GM18508 (cell line): ENCODE measurements around the gene DSC3.
"Not testable (repeated sequence)": the region's sequence is repeated elsewhere in the genome, so short reads cannot be mapped to it uniquely, and the experiment has no call there.

Source experiments
- ATAC-seq: cut with Tn5 transposase; IDR thresholded peaks from one replicate; pipeline ENCODE4 v1.9.1; 2021; ENCODE audit warnings: moderate number of reproducible peaks; ENCODE audit not compliant: insufficient read depth, unreplicated experiment

DSC3 gene

DNA sequence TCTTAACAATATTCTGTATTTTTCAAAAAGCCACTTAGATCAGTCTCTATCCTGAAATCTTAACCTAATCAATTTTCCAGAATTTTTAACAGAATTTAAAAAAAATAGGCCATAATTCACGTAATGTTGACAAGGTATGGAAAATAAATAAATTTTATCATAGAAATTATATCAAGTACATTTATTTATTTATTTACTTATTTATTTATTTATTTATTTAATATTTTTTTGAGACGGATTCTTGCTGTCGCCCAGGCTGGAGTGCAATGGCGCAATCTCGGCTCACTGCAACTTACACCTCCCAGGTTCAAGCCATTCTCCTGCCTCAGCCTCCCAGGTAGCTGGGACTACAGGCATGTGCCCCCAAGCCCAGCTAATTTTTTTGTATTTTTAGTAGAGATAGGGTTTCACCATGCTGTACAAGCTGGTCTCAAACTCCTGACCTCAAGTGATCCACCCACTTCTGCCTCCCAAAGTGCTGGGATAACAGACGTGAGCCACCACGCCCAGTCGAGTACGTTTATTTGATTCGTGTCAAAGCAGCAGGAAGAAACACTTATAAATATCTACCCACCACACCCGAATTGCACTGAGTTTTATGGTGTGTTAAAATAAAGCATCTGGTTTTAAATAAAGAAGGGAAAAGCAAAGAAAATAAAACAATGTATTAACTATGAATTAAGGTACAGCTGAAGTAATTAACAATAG lies 60.1 kb downstream of the DSC3 start:
- ATAC-seq = no peak

DNA sequence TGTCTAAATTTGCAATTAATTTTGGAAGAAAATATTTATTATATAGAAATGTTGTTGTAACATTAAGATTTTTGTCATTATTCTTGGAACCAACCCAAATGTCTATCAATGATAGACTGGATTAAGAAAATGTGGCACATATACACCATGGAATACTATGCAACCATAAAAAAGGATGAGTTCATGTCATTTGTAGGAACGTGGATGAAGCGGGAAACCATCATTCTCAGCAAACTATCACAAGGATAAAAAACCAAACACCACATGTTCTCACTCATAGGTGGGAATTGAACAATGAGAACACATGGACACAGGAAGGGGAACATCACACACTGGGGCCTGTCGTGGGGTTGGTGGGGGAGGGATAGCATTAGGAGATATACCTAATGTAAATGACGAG lies 64.5 kb downstream of the DSC3 start:
- not testable (repeated sequence) for ATAC-seq

DNA sequence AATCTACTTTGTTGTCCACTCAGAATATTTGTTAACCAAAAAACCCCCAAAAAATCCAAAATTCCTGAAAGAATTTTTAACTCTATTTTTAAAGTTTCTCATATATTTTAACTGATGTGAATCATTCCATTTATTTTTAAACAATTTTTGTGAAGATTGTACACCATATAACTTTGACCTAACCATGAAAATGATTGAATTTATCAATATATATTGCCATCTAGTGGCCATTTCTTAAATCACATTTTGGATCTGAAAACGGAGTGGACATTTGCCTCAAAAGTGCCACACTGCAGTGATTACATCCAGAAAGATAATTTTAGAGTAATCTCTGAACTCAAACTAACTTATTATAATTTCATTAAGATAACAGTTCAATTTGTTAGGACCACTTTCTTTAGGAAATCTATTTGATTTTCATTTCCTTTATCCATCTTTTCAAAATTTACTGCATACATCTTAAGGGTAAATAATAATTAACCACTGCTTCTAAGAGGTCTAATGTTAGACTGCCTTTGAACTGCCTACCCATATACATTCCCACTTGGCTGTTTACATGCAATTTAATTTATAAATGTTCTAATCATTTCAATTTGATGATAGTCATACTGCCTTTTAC lies 71.1 kb downstream of the DSC3 start:
- peak; percentile 70 for ATAC-seq

DNA sequence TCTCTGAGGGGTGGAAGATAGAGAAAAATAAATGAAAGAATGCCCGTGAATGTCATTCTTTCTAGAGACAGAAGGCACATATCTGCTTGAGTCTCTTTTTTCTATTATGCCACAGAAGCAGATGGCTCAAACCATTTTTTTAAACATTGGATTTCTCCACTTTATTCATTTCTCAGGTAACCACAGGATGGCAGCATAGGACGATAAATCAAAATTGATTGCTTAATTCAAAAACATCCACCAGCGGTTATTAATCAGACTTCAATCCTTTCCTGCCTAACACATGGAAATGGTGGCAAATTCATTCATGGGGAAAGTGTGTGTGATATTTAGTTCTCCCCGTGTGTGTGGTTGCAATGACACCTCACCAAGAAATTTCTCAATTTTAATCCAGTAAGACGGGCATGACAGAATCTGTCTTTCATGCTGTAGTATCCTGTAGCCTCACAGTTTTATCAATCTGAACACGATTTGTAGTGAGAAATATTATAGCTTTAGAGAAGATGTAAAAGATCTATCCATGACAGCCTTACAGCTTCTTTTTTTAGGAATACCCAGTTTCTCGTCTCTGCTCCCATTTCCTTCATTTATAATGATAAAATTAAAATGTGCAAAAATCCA lies 72.2 kb downstream of the DSC3 start:
- ATAC-seq = no peak

DNA sequence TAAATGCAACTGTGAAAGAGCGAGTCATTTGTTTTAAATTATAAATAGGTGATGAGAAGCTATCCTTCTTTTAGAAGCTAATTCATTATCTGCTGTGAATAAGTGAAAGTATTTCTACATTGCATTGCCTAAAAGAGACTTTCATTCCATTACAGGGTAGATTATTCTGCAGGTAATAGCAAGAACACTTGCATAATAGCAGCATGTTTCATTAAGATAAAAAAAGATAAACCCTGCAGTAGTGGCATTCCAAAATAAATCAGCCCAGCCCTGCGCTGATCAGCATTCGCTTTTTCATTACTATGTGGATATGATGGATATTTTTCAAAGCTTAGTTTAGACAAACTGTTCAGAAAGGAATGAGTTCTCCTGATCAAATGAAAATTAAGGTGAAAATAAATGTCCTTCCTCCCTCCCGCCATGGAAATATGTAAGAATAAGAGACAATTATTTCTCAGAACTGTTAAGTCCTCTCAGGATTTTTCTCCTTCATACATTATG lies 72.8 kb downstream of the DSC3 start:
- ATAC-seq = no peak

DNA sequence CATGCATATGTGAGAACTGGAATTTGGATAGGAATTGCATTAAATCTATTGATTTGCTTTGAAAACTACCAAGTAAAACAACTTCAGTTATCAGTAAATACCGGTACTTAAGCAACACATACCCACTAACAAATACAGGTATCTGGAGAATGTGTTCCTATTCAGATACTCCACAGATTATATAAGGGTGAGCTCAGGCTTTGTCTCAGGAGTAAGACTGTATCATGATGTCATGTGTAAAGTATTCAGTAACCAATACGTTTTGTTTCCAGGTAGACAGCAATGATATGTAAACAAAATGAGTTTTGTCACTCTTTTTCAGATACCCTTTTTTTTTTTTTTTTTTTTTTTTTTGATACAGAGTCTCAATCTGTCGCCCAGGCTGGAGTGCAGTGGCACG lies 74.8 kb downstream of the DSC3 start:
- ATAC-seq = no peak

DNA sequence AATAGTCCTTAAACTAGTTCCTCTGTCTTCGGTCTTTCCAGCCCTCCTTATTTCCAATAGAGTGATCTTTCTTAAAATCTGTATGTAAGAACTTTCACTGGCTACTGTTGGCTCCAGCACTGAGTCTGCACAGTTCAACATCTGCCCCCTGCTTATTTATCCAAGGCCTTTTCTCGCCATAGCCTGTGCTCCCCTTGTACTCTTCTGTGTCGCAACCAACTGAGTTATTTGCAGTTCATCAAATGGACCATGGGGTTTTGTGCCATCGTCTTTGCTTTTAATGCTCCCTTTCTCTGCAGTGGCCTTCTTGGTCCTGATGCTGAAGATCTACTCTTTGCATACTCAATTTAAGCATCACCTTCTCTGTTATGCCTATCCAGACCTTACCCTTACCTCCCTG lies 77.3 kb downstream of the DSC3 start:
- ATAC-seq = no peak

DNA sequence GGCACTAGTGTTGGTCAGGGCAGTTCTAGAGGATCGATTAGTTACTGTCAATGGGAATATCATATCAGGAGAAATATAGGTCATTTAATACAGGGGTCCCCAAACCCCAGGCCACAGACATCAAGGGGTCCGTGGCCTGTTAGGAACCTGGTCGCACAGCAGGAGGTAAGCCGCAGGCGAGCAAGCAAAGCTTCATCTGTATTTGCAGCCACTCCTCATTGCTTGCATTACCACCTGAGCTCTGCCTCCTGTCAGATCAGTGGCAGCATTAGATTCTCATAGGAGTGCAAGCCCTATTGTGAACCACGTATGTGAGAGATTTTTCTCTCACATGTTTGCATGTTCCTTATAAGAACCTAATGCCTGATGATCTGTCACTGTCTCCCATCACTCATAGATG lies 81.9 kb downstream of the DSC3 start:
- ATAC-seq = no peak

DNA sequence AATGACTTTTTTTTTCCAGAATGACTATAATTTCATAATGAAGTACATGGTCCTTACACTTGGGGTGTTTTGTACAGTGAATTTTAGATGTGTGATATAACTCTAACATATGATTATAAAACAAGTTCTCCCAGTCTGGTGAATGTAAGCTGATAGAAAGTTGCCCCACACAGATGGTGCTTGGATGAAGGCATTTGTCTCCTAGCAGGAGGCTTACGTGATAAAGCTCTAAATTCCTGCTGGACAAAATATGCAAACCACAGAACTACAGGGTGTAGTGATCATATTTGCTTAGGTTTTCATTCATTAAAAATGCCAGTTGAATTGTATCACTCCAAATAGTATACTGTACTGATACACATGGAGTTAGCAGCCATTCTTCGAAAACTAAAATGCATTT lies 85.5 kb downstream of the DSC3 start:
- no peak for ATAC-seq

DNA sequence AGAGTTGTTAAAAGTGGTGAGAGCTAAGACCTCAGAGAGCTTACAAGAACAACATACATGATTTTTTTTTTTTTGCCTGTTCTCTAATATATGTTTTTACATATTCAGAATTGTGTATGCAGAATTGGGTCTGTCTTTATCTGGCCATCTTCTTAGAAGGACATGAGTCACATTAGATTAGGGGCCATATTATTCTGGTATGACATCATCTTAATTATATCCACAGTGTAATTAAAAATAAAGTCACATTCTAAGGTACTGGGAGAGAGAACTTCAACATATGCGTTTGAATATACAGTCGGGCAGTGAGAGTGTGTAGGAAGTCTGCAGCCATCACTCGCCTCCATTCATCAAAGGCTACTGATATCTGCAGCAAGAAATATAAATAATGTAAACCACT lies 88.3 kb downstream of the DSC3 start:
- no peak for ATAC-seq

DNA sequence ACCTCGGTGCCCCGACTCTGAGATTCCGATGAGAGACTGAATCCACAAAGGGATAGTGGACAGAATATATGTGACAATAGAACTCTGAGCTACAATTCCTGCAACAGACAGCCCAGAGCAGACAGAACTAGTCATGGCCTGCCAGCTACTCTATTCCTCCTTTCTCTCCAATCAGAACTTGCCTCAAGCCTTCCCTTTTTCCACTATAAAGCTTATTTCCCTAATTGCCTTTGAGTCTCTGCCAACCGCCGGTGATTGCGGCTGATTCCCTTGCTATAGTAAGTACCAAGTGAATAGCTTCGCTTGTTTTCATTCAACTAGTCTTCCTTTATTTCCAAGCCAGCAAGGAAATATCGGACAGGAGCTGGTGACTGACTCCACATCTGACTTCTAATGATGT lies 96.8 kb downstream of the DSC3 start:
- no peak for ATAC-seq

DNA sequence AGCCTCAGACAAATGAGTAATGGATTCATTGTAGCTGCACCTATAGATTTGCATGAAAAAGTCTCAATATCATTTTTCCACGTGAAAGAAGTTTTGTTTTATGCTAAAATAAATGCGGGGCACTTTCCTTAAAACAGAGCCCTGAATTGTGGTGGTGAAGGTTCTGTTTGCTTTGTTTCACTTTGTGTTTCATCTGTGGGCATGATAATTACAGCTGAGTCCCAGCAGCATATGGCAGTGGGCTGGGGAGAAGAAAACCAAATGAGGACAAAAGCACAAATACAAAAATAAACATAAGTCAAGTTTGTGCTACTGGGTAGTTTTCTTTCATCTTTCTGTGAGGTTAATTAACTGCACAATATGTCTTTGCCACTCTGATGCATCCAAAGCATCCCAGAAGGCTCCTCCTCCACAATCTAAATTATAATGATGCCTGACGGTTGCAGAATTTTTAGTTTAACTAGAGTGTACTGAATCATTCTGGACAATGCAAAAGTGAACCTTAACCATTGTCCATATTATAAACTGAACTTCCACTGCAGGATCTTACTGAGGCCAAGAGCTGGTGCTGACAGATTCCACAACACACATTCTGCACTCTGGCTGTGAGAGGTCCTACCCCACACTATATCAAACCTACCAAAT lies 97.6 kb downstream of the DSC3 start:
- no peak for ATAC-seq

DNA sequence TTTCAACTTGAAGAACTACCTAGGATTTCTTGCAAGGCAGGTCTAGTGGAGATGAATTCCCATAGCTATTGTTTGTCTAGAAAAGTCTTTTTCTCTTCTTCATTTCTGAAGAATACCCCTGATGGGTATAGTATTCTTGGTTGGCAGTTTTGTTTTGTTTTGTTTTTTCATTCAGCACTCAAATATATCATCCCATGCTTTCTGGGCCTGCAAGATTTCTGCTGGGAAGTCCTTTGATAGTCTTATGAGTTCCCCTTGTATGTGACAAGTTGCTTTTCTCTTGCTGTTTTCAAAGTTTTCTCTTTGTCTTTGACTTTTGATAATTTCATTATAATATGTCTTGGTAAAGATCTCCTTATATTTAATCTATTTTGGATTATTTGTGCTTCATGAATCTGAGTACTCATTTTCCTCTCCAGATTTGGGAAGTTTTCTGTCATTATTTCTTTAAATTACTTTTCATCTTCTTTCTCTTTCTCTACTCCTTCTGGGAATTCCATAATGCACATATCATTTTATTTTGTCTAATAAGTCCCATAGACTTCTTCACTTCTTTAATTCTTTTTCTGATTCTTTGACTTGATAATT lies 101.5 kb downstream of the DSC3 start:
- ATAC-seq = no peak
